WTC11 (cell line): Measurements from ENCODE around the gene SAP130. TPM values are rescaled to one million over a fixed set of nuclear protein-coding genes. Genes with fewer than 3 reads are reported as not detected.

ENCODE experiments used
- ATAC-seq: fragments of 200-7000 bp; cut with Tn5 transposase; 2 replicates; pipeline ENCODE4 v1.10.0; 2021; ENCODE audit warnings: mild to moderate bottlenecking, moderate library complexity
- CTCF ChIA-PET: fragments of 300-600 bp; sonication (Branson Sonifier 250); formaldehyde crosslinking; loops from one replicate; lab custom pipeline; 2021; ENCODE audit warnings: antibody characterized with exemption; lab: Charles Lee
- POLR2A ChIA-PET: fragments of 350-600 bp; sonication (Branson Sonifier 250); formaldehyde crosslinking; loops from one replicate; lab custom pipeline; 2021; ENCODE audit warnings: antibody characterized with exemption; lab: Charles Lee
- DNase-seq: peaks from one replicate; pipeline ENCODE4 v3.0.0; 2021; ENCODE audit warnings: low spot score
- H3K27ac Mint-ChIP-seq: 2 replicates; pipeline ENCODE4 v1.8.0; 2021; ENCODE audit warnings: mixed read lengths
- H3K27me3 Mint-ChIP-seq: 2 replicates; pipeline ENCODE4 v1.8.0; 2021; ENCODE audit warnings: low read depth, mild to moderate bottlenecking, moderate library complexity, mixed read lengths
- H3K36me3 Mint-ChIP-seq: 2 replicates; pipeline ENCODE4 v1.8.0; 2021; ENCODE audit warnings: mixed read lengths
- H3K4me1 Mint-ChIP-seq: 2 replicates; pipeline ENCODE4 v1.8.0; 2022; ENCODE audit warnings: mixed read lengths
- H3K4me3 Mint-ChIP-seq: 2 replicates; pipeline ENCODE4 v1.8.0; 2021; ENCODE audit warnings: mild to moderate bottlenecking, moderate library complexity, mixed read lengths
- H3K9me3 Mint-ChIP-seq: 2 replicates; pipeline ENCODE4 v1.8.0; 2021; ENCODE audit warnings: mixed read lengths
- ATF1 ChIP-seq: sonication (generic); formaldehyde crosslinking; IDR thresholded peaks from 2 replicates; pipeline ENCODE4 v1.8.1; 2023; ENCODE audit warnings: mild to moderate bottlenecking, moderate library complexity, missing genetic modification reagents
- ATF6 ChIP-seq: sonication (generic); formaldehyde crosslinking; IDR thresholded peaks from 2 replicates; pipeline ENCODE4 v1.8.1; 2023; ENCODE audit warnings: mild to moderate bottlenecking, missing genetic modification reagents
- CREM ChIP-seq: sonication (generic); formaldehyde crosslinking; IDR thresholded peaks from 2 replicates; pipeline ENCODE4 v1.8.1; 2022; ENCODE audit warnings: mild to moderate bottlenecking, missing genetic modification reagents, moderate library complexity
- E2F5 ChIP-seq: sonication (generic); formaldehyde crosslinking; IDR thresholded peaks from 2 replicates; pipeline ENCODE4 v1.8.1; 2022; ENCODE audit warnings: mild to moderate bottlenecking, moderate library complexity, missing genetic modification reagents
- ERG ChIP-seq: fragments of 250-450 bp; sonication (Bioruptor Pico); IDR thresholded peaks from 2 replicates; pipeline ENCODE4 v1.8.0; 2021; ENCODE audit warnings: mild to moderate bottlenecking
- ETV6 ChIP-seq: sonication (generic); formaldehyde crosslinking; IDR thresholded peaks from 2 replicates; pipeline ENCODE4 v1.8.1; 2022; ENCODE audit warnings: mild to moderate bottlenecking, missing genetic modification reagents
- FOXP4 ChIP-seq: sonication (generic); formaldehyde crosslinking; IDR thresholded peaks from 2 replicates; pipeline ENCODE4 v1.8.0; 2022; ENCODE audit warnings: mild to moderate bottlenecking, missing genetic modification reagents
- JAZF1 ChIP-seq: fragments of 250-450 bp; sonication (Bioruptor Pico); IDR thresholded peaks from 2 replicates; pipeline ENCODE4 v1.9.0; 2021; ENCODE audit warnings: moderate library complexity, mild to moderate bottlenecking, inconsistent platforms
- KAT7 ChIP-seq: sonication (generic); formaldehyde crosslinking; IDR thresholded peaks from 2 replicates; pipeline ENCODE4 v1.8.1; 2023; ENCODE audit warnings: missing genetic modification reagents, mild to moderate bottlenecking, borderline replicate concordance
- RORB ChIP-seq: fragments of 250-450 bp; sonication (Bioruptor Pico); IDR thresholded peaks from 2 replicates; pipeline ENCODE4 v1.9.0; 2021; ENCODE audit warnings: mild to moderate bottlenecking
- SMAD3 ChIP-seq: sonication (generic); formaldehyde crosslinking; IDR thresholded peaks from 2 replicates; pipeline ENCODE4 v1.8.0; 2022; ENCODE audit warnings: missing genetic modification reagents, mild to moderate bottlenecking, borderline replicate concordance
- SMAD4 ChIP-seq: sonication (generic); formaldehyde crosslinking; IDR thresholded peaks from 2 replicates; pipeline ENCODE4 v1.8.0; 2022; ENCODE audit warnings: mild to moderate bottlenecking, missing genetic modification reagents
- TEAD1 ChIP-seq: sonication (generic); formaldehyde crosslinking; IDR thresholded peaks from 2 replicates; pipeline ENCODE4 v1.8.0; 2022; ENCODE audit warnings: mild to moderate bottlenecking, missing genetic modification reagents
- TP53 ChIP-seq: sonication (generic); formaldehyde crosslinking; IDR thresholded peaks from 2 replicates; pipeline ENCODE4 v1.8.1; 2023; ENCODE audit warnings: mild to moderate bottlenecking, missing genetic modification reagents
- total RNA-seq: library from RNA; stranded (reverse); gene quantifications from 3 replicates; pipeline ENCODE4 v1.2.3, GENCODE V29; 2021
- TF ChIP-seq, protein P1 (sequence below): fragments of 250-450 bp; sonication (Bioruptor Pico); IDR thresholded peaks from 2 replicates; pipeline ENCODE4 v1.9.0; 2021; ENCODE audit warnings: mild to moderate bottlenecking
- TF ChIP-seq, protein P2 (sequence below): sonication (generic); formaldehyde crosslinking; IDR thresholded peaks from 2 replicates; pipeline ENCODE4 v1.8.0; 2022; ENCODE audit warnings: mild to moderate bottlenecking, missing genetic modification reagents
- TF ChIP-seq, protein P3 (sequence below): fragments of 250-450 bp; sonication (Bioruptor Pico); IDR thresholded peaks from 2 replicates; pipeline ENCODE4 v2.1.2; 2022; ENCODE audit warnings: mild to moderate bottlenecking, moderate library complexity
- TF ChIP-seq, protein P4 (sequence below): sonication (generic); formaldehyde crosslinking; IDR thresholded peaks from 2 replicates; pipeline ENCODE4 v1.8.0; 2022; ENCODE audit warnings: mild to moderate bottlenecking, missing genetic modification reagents
- TF ChIP-seq, protein P5 (sequence below): sonication (generic); formaldehyde crosslinking; IDR thresholded peaks from 2 replicates; pipeline ENCODE4 v1.8.1; 2022; ENCODE audit warnings: low read depth, mild to moderate bottlenecking, moderate library complexity, missing genetic modification reagents, borderline replicate concordance

Gene SAP130
- total RNA-seq, 1 experiment from 2014 or later, result 45.6 TPM

DNA sequence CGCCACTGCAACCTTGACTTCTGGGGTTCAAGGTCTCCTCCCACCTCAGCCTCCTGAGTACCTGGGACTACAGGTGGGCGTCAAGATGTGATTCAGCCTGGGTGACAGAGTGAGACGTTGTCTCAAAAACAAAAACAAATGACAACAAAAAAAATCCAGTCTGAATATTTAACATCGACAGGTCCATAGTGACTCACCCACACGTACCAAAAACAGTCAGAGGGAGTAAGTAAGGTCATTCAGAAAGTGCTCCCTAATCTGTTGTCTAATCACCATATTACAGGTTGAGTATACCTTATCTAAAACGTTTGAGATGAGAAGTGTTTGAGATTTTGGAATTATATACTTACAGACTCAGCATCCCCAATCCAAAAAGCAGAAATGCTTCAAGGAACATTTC, 24.4 kb downstream of the SAP130 start (continued):
- TF ChIP-seq, protein P1, sequence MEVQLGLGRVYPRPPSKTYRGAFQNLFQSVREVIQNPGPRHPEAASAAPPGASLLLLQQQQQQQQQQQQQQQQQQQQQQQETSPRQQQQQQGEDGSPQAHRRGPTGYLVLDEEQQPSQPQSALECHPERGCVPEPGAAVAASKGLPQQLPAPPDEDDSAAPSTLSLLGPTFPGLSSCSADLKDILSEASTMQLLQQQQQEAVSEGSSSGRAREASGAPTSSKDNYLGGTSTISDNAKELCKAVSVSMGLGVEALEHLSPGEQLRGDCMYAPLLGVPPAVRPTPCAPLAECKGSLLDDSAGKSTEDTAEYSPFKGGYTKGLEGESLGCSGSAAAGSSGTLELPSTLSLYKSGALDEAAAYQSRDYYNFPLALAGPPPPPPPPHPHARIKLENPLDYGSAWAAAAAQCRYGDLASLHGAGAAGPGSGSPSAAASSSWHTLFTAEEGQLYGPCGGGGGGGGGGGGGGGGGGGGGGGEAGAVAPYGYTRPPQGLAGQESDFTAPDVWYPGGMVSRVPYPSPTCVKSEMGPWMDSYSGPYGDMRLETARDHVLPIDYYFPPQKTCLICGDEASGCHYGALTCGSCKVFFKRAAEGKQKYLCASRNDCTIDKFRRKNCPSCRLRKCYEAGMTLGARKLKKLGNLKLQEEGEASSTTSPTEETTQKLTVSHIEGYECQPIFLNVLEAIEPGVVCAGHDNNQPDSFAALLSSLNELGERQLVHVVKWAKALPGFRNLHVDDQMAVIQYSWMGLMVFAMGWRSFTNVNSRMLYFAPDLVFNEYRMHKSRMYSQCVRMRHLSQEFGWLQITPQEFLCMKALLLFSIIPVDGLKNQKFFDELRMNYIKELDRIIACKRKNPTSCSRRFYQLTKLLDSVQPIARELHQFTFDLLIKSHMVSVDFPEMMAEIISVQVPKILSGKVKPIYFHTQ, result no peak
- TF ChIP-seq, protein P2, sequence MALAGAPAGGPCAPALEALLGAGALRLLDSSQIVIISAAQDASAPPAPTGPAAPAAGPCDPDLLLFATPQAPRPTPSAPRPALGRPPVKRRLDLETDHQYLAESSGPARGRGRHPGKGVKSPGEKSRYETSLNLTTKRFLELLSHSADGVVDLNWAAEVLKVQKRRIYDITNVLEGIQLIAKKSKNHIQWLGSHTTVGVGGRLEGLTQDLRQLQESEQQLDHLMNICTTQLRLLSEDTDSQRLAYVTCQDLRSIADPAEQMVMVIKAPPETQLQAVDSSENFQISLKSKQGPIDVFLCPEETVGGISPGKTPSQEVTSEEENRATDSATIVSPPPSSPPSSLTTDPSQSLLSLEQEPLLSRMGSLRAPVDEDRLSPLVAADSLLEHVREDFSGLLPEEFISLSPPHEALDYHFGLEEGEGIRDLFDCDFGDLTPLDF (CRISPR knock-in tag), result no peak
- TF ChIP-seq, all 79 proteins: peak for 0

DNA sequence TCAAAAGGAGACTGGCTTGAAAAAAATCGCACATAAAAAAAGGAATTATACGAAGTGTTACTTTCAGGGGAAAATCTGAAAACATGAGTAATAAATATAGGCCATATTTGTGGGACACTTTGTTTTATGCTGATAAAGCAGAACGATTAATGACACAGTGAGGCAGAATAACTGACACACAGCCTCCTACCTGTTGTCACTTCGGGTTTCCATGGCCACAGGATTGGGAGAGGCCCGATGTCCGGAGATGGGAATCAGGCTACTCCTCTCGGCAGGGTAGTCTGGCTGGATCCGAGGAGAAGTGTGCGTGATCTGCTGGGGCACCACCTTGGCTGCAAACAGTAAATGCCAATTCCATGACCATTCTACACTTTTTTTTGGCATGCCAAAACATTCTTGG, 31.7 kb downstream of the SAP130 start:
- no peak for ATAC-seq
- TF ChIP-seq, protein P3, sequence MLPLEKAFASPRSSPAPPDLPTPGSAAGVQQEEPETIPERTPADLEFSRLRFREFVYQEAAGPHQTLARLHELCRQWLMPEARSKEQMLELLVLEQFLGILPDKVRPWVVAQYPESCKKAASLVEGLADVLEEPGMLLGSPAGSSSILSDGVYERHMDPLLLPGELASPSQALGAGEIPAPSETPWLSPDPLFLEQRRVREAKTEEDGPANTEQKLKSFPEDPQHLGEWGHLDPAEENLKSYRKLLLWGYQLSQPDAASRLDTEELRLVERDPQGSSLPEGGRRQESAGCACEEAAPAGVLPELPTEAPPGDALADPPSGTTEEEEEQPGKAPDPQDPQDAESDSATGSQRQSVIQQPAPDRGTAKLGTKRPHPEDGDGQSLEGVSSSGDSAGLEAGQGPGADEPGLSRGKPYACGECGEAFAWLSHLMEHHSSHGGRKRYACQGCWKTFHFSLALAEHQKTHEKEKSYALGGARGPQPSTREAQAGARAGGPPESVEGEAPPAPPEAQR (CRISPR knock-in tag), result no peak
- TF ChIP-seq JAZF1 (CRISPR knock-in tag) (no peak), SMAD3 (CRISPR knock-in tag) (no peak), CREM (CRISPR knock-in tag) (no peak), KAT7 (CRISPR knock-in tag) (no peak), ETV6 (no peak), RORB (CRISPR knock-in tag) (no peak), ATF6 (CRISPR knock-in tag) (no peak), ERG (CRISPR knock-in tag) (no peak), TP53 (no peak), TEAD1 (CRISPR knock-in tag) (no peak), ATF1 (CRISPR knock-in tag) (no peak), FOXP4 (no peak), E2F5 (CRISPR knock-in tag) (no peak), SMAD4 (CRISPR knock-in tag) (no peak)
- TF ChIP-seq, protein P4, sequence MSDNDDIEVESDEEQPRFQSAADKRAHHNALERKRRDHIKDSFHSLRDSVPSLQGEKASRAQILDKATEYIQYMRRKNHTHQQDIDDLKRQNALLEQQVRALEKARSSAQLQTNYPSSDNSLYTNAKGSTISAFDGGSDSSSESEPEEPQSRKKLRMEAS (CRISPR knock-in tag), result no peak
- TF ChIP-seq, protein P5, sequence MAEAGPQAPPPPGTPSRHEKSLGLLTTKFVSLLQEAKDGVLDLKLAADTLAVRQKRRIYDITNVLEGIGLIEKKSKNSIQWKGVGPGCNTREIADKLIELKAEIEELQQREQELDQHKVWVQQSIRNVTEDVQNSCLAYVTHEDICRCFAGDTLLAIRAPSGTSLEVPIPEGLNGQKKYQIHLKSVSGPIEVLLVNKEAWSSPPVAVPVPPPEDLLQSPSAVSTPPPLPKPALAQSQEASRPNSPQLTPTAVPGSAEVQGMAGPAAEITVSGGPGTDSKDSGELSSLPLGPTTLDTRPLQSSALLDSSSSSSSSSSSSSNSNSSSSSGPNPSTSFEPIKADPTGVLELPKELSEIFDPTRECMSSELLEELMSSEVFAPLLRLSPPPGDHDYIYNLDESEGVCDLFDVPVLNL (CRISPR knock-in tag), result no peak
- TF ChIP-seq, all 79 proteins: peak for 0
- no peak for DNase-seq
- Mint-ChIP-seq H3K4me1 (no peaks in the 10 kb centered on the region), H3K9me3 (no peaks in the 10 kb centered on the region), H3K27ac (no peak overlapping the region), H3K36me3 (peaks cover 66% of the 10 kb centered on the region), H3K27me3 (no peaks in the 10 kb centered on the region), H3K4me3 (no peak overlapping the region)
- ChIA-PET CTCF (no interaction called here), POLR2A (no interaction called here)
